ENCODE data around the gene ABCB1. TPM values are rescaled to one million over a fixed set of nuclear protein-coding genes. Genes with fewer than 3 reads are reported as not detected.

The ABCB1 gene
- total and polyA plus RNA-seq, 4 donors: 15.4 to 39.2 (median 18.5) TPM

DNA sequence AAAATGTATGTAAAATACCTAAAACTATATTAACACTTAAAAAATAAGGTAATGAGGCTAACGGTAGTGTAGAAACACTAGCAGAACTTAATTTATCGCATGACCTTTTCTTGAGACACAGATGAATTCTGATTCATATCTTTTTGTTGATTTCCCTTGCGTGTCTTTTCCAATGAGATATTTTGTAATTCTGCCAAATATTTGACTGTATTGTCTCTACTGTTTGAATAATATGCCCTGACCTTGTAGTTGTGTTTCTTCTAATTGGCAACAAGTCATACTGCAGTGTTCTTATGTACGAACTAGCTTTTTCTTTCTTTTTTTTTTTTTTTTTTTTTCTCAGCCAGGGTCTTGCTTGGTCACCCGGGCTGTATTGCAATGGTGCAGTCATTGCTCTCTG lies 9.2 kb upstream of the ABCB1 start:
- no peak overlapping the region for H3K4me3 ChIP-seq (ENCODE audit: low read depth, low read length)
- WGBS (ENCODE audit: insufficient coverage): no CpG with 5 or more reads among the region's 5 CpGs

DNA sequence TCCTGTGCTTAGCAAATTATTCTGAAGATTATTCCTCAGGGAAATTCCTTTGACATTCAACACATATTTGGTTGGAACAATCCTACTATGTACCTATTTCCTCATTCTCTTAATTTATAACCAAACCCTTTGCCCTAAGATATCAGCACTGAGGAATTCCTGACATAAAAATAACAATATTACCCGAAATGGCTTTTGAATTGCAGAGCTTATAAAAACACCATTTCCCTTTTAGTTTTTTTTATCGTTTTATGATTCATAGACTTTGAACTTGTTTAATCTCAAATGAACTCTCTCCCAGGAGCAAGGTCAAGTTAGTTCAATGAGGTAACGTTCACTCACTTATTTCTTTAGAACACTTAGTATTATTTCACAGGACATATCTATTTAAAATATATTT lies 7.7 kb upstream of the ABCB1 start:
- H3K36me3 ChIP-seq (ENCODE audit: control insufficient read depth, insufficient read depth, low read length): no peaks in the 10 kb centered on the region

More for the DNA sequence above, 9.2 kb upstream of the ABCB1 start:
- H3K27me3 ChIP-seq (ENCODE audit: control insufficient read depth, insufficient read depth, low read length): no peaks in the 10 kb centered on the region
- H3K36me3 ChIP-seq (ENCODE audit: control insufficient read depth, insufficient read depth, low read length): no peaks in the 10 kb centered on the region
- no peaks in the 10 kb centered on the region for H3K9me3 ChIP-seq (ENCODE audit: control insufficient read depth, insufficient read depth, low read length)
- H3K27ac ChIP-seq (ENCODE audit: low read depth, low read length): no peak overlapping the region
- no peaks in the 10 kb centered on the region for H3K4me1 ChIP-seq (ENCODE audit: control insufficient read depth, insufficient read depth, low read length)
- DNase-seq (ENCODE audit: low read depth in 4 of 6, low spot score in 6 of 6): no peak

DNA sequence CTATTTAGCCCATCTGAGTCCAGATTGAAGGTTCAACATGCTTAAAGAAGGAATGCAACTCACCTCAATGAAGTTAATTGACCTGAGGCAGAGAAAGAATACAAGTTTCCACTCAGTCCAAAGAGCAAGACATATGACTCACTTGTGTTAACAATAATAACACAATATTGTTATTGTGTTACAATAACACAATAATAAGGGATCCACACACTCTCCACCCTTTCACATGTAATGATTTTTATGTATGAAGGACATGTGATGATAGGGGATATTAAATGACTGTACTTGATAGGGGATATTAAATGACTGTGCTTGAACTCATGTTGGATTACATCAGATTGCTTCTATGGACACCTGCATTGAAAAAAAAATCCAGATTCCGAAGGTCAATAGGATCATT lies 3.6 kb upstream of the ABCB1 start:
- WGBS (ENCODE audit: insufficient coverage): no CpG with 5 or more reads among the region's 1 CpG
- peaks cover 10% of the 10 kb centered on the region for H3K4me1 ChIP-seq (ENCODE audit: control insufficient read depth, insufficient read depth, low read length)
- H3K27ac ChIP-seq (ENCODE audit: low read depth, low read length): no peak overlapping the region
- DNase-seq (ENCODE audit: low read depth in 4 of 6, low spot score in 6 of 6): no peak
- H3K27me3 ChIP-seq (ENCODE audit: control insufficient read depth, insufficient read depth, low read length): peaks cover 15% of the 10 kb centered on the region
- no peak overlapping the region for H3K4me3 ChIP-seq (ENCODE audit: low read depth, low read length)
- H3K36me3 ChIP-seq (ENCODE audit: control insufficient read depth, insufficient read depth, low read length): no peaks in the 10 kb centered on the region
- no peaks in the 10 kb centered on the region for H3K9me3 ChIP-seq (ENCODE audit: control insufficient read depth, insufficient read depth, low read length)

More for the DNA sequence above, 7.7 kb upstream of the ABCB1 start:
- DNase-seq (ENCODE audit: low read depth in 4 of 6, low spot score in 6 of 6): no peak
- no peaks in the 10 kb centered on the region for H3K4me1 ChIP-seq (ENCODE audit: control insufficient read depth, insufficient read depth, low read length)
- no peaks in the 10 kb centered on the region for H3K9me3 ChIP-seq (ENCODE audit: control insufficient read depth, insufficient read depth, low read length)
- WGBS (ENCODE audit: insufficient coverage): 100% methylated on average over 2 of the region's 3 CpGs
- no peak overlapping the region for H3K4me3 ChIP-seq (ENCODE audit: low read depth, low read length)
- H3K27ac ChIP-seq (ENCODE audit: low read depth, low read length): no peak overlapping the region
- H3K27me3 ChIP-seq (ENCODE audit: control insufficient read depth, insufficient read depth, low read length): no peaks in the 10 kb centered on the region

DNA sequence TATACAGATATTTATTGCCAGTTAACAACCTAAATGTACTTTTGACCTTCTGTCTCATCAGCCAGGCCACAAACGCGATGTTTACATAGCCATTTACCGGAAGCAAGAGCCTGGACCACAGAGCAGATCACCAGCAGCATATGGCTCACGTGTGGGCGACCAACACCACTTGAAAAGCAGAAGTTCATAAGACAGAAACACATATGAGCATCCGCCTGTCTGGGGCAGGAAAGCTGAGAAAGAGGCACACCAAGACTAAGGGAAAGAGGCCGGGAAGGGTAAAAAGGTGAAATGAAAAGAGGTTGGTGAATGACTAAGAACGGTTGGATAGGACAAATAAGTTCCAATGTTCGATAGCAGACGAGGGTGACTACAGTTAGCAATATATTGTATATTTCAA lies 1.3 kb downstream of the ABCB1 start:
- WGBS (ENCODE audit: insufficient coverage): 81% methylated on average over 7 of the region's 10 CpGs
- no peak overlapping the region for H3K27ac ChIP-seq (ENCODE audit: low read depth, low read length)
- peaks cover 10% of the 10 kb centered on the region for H3K4me1 ChIP-seq (ENCODE audit: control insufficient read depth, insufficient read depth, low read length)
- peaks cover 18% of the 10 kb centered on the region for H3K27me3 ChIP-seq (ENCODE audit: control insufficient read depth, insufficient read depth, low read length)
- no peaks in the 10 kb centered on the region for H3K36me3 ChIP-seq (ENCODE audit: control insufficient read depth, insufficient read depth, low read length)
- no peaks in the 10 kb centered on the region for H3K9me3 ChIP-seq (ENCODE audit: control insufficient read depth, insufficient read depth, low read length)
- H3K4me3 ChIP-seq (ENCODE audit: low read depth, low read length): no peak overlapping the region
- no peak for DNase-seq (ENCODE audit: low read depth in 4 of 6, low spot score in 6 of 6)

DNA sequence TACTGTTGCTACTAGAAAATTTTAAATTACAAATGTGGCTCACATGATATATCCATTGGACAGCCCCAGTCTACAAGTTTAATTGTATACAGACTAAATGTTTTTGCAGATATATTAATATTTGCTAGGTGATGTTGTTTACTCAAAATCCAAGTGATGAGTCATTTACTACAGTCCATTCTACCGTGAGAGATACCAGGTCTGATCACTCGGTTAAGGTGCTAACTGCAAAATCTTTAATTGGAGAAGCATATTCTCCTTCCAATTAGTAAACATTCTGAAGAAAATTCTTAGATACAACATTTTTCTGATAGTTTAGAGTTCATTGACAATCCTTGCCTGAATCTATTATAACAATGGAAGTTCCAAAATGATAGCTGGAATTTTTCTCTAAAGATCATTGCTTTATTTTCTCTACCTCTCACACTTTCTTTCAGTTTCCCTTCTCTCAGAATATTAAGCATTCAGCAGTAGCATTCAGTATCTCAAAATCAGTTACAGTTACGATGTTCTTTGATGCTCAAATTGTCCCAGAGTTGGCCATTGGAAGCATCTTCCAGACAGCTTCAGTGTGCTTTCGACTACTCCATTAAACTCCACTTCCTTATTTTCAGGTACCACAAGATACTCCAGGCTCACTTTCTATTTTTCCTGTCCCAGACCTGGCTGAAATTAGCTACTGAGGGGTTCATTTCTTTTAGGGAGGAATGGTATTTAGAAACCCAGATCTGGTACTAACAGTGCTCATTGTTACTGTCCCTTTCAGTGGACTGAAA lies 2.3 kb downstream of the ABCB1 start:
- no peak for DNase-seq (ENCODE audit: low read depth in 4 of 6, low spot score in 6 of 6)
- no peaks in the 10 kb centered on the region for H3K36me3 ChIP-seq (ENCODE audit: control insufficient read depth, insufficient read depth, low read length)
- H3K27me3 ChIP-seq (ENCODE audit: control insufficient read depth, insufficient read depth, low read length): peaks cover 18% of the 10 kb centered on the region
- peaks cover 10% of the 10 kb centered on the region for H3K4me1 ChIP-seq (ENCODE audit: control insufficient read depth, insufficient read depth, low read length)
- H3K9me3 ChIP-seq (ENCODE audit: control insufficient read depth, insufficient read depth, low read length): no peaks in the 10 kb centered on the region
- no peak overlapping the region for H3K4me3 ChIP-seq (ENCODE audit: low read depth, low read length)
- no peak overlapping the region for H3K27ac ChIP-seq (ENCODE audit: low read depth, low read length)
- WGBS (ENCODE audit: insufficient coverage): 100% methylated on average over 1 of the region's 4 CpGs

DNA sequence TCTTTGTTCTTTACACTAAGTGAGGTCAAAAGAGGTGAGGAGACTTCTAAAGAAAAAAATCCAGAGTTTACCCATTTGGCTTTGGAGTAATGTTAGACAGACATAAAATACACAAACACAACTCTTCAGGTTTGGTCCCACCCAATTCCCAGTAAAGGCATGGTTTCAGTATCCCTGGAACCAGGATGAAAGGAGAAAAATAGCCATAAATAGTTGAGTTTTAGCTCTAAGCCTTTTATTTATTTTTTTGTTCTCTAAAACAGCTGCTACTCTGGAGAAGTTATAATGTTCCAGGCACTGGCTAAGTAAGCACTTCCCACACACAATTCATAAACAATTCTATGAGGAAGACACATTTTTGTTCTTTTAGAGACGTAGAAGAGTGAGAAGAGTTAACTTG lies 4.0 kb downstream of the ABCB1 start:
- no peak for DNase-seq (ENCODE audit: low read depth in 4 of 6, low spot score in 6 of 6)
- peaks cover 18% of the 10 kb centered on the region for H3K27me3 ChIP-seq (ENCODE audit: control insufficient read depth, insufficient read depth, low read length)
- no peak overlapping the region for H3K4me3 ChIP-seq (ENCODE audit: low read depth, low read length)
- H3K27ac ChIP-seq (ENCODE audit: low read depth, low read length): no peak overlapping the region
- 50% methylated on average over 1 of the region's 1 CpG for WGBS (ENCODE audit: insufficient coverage)
- H3K36me3 ChIP-seq (ENCODE audit: control insufficient read depth, insufficient read depth, low read length): no peaks in the 10 kb centered on the region
- H3K4me1 ChIP-seq (ENCODE audit: control insufficient read depth, insufficient read depth, low read length): peaks cover 10% of the 10 kb centered on the region
- H3K9me3 ChIP-seq (ENCODE audit: control insufficient read depth, insufficient read depth, low read length): no peaks in the 10 kb centered on the region

DNA sequence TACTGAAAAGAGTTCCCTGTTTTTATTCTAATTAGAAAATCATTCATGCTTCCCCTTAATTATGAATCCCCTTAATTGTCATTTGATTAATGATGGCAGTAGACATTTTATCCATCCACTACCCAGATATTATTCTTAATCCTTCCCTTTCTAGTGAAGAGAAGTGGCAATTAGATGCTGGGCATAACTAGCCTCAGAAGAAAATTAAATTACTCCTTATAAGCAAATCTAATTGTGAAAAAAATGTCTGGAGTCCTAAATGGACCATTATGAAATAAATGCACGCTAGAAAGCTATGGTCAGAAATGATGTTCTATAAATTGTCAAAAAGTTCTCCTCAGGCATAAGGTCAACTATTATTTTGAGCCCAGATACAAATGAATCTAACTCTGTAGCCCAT lies 4.5 kb downstream of the ABCB1 start:
- Histone ChIP-seq H3K4me3 (ENCODE audit: low read depth, low read length) (no peak overlapping the region), H3K27ac (ENCODE audit: low read depth, low read length) (no peak overlapping the region), H3K4me1 (ENCODE audit: control insufficient read depth, insufficient read depth, low read length) (peaks cover 10% of the 10 kb centered on the region), H3K36me3 (ENCODE audit: control insufficient read depth, insufficient read depth, low read length) (no peaks in the 10 kb centered on the region), H3K27me3 (ENCODE audit: control insufficient read depth, insufficient read depth, low read length) (peaks cover 17% of the 10 kb centered on the region), H3K9me3 (ENCODE audit: control insufficient read depth, insufficient read depth, low read length) (no peaks in the 10 kb centered on the region)
- DNase-seq (ENCODE audit: low read depth in 4 of 6, low spot score in 6 of 6): peak in 1 of 6 donors; percentile 41
- no CpG with 5 or more reads among the region's 1 CpG for WGBS (ENCODE audit: insufficient coverage)

DNA sequence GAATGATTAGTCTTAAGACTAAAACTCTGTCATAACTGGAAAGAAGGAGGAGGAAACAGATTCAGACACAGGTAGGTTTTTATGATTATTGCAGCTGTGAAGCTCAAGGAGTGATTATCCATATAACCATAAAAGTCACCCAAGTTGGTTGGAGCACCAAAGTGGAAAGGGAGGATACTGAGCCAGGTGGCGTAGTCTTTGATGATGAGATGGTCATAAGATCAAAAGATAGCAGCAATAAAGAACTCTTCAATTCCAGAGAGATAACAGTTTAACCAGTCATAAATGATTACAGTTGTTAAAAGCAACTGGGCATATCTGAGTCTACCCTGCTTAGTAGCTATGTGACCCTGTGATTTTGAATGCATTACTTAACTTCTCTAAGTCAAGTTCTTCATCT lies 8.4 kb downstream of the ABCB1 start:
- no peak for DNase-seq (ENCODE audit: low read depth in 4 of 6, low spot score in 6 of 6)
- H3K4me3 ChIP-seq (ENCODE audit: low read depth, low read length): no peak overlapping the region
- no peaks in the 10 kb centered on the region for H3K36me3 ChIP-seq (ENCODE audit: control insufficient read depth, insufficient read depth, low read length)
- H3K27ac ChIP-seq (ENCODE audit: low read depth, low read length): no peak overlapping the region
- no CpG with 5 or more reads among the region's 1 CpG for WGBS (ENCODE audit: insufficient coverage)
- H3K4me1 ChIP-seq (ENCODE audit: control insufficient read depth, insufficient read depth, low read length): no peaks in the 10 kb centered on the region
- H3K27me3 ChIP-seq (ENCODE audit: control insufficient read depth, insufficient read depth, low read length): no peaks in the 10 kb centered on the region
- H3K9me3 ChIP-seq (ENCODE audit: control insufficient read depth, insufficient read depth, low read length): no peaks in the 10 kb centered on the region

DNA sequence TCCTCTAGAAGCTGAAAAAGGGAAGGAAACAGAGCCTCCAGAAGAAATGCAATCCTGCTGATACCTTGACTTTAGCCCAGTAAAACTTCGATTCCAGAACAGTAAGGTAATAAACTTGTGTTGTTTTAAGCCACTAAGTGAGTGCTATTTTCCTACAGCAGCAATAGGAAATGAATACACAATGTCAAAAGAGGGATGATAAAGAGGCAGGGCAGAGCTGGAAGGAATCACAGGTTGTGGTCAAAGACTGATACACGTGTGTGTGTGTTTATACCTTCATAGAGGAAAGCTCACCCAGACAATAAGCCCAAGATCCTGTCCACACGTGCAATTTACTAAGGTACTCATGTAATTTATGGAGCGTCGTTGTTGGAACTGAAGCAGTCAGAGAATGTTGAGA lies 9.5 kb downstream of the ABCB1 start:
- H3K9me3 ChIP-seq (ENCODE audit: control insufficient read depth, insufficient read depth, low read length): no peaks in the 10 kb centered on the region
- H3K4me1 ChIP-seq (ENCODE audit: control insufficient read depth, insufficient read depth, low read length): no peaks in the 10 kb centered on the region
- no peaks in the 10 kb centered on the region for H3K36me3 ChIP-seq (ENCODE audit: control insufficient read depth, insufficient read depth, low read length)
- no peak overlapping the region for H3K27ac ChIP-seq (ENCODE audit: low read depth, low read length)
- no peak overlapping the region for H3K4me3 ChIP-seq (ENCODE audit: low read depth, low read length)
- WGBS (ENCODE audit: insufficient coverage): 75% methylated on average over 2 of the region's 5 CpGs
- no peaks in the 10 kb centered on the region for H3K27me3 ChIP-seq (ENCODE audit: control insufficient read depth, insufficient read depth, low read length)
- no peak for DNase-seq (ENCODE audit: low read depth in 4 of 6, low spot score in 6 of 6)

DNA sequence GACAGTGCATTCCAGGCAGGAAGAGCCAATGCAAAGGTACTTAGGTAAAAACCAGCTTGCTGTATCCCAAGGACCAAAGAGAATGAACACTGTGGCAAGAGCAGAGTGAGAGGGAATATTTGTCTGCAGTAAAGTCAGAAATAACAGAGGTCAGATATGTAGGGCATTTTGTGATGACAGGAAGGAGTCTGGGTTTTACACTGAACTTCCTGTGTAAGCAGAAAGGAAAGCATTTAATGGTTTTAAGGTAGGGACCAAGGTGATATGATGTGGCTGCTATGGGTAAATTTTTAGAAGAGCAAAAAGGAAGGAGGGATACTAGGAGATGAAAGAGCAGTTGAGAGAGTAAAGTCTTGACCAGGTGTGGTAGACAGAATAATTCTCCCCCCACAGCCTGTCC lies 10.1 kb downstream of the ABCB1 start:
- Histone ChIP-seq H3K27ac (ENCODE audit: low read depth, low read length) (no peak overlapping the region), H3K27me3 (ENCODE audit: control insufficient read depth, insufficient read depth, low read length) (no peaks in the 10 kb centered on the region), H3K4me1 (ENCODE audit: control insufficient read depth, insufficient read depth, low read length) (no peaks in the 10 kb centered on the region), H3K4me3 (ENCODE audit: low read depth, low read length) (no peak overlapping the region), H3K9me3 (ENCODE audit: control insufficient read depth, insufficient read depth, low read length) (no peaks in the 10 kb centered on the region), H3K36me3 (ENCODE audit: control insufficient read depth, insufficient read depth, low read length) (no peaks in the 10 kb centered on the region)
- no peak for DNase-seq (ENCODE audit: low read depth in 4 of 6, low spot score in 6 of 6)
